C4-2B (cell line): ENCODE data around the gene MAGEA4.

Experiments used
- CTCF ChIP-seq: fragments of 450-650 bp; conservative IDR thresholded peaks from 2 replicates; pipeline ENCODE4 v1.5.1; 2017; ENCODE audit warnings: mild to moderate bottlenecking
- ZFX ChIP-seq: fragments of 450-650 bp; IDR thresholded peaks from 2 replicates; pipeline ENCODE4 v1.6.1; 2017

- no peak for TF ChIP-seq CTCF
- TF ChIP-seq ZFX = no peak
Measured at GRCh38 chrX:151958101-151958500, 45.4 kb downstream of the MAGEA4 start.
